ENCODE measurements around the gene PRAMEF20.
A peak's percentile ranks its signal among the peaks of the same experiment; 100 is the strongest.
"Not testable (repeated sequence)": the region's sequence is repeated elsewhere in the genome, so short reads cannot be mapped to it uniquely, and the experiment has no call there.

Gene PRAMEF20

GRCh38 chr1:13410150-13410549, at the start of gene PRAMEF20:
Gene PRAMEF20 (plus strand): TSS chr1:13410450. CDS start chr1:13416355, 5,905 bp downstream.
- not testable (repeated sequence) for DNase-seq (ENCODE audit: low spot score)

GRCh38 chr1:13362364-13362763, 47.9 kb upstream of the PRAMEF20 start:
- DNase-seq (ENCODE audit: low spot score): not testable (repeated sequence)

- not testable (repeated sequence) for DNase-seq (ENCODE audit: low spot score)
These were observed 45.3 kb upstream of the PRAMEF20 start for GRCh38 chr1:13364928-13365327.

GRCh38 chr1:13366536-13366935, 43.7 kb upstream of the PRAMEF20 start:
- not testable (repeated sequence) for DNase-seq (ENCODE audit: low spot score)

GRCh38 chr1:13368544-13368943, 41.7 kb upstream of the PRAMEF20 start:
- peak; percentile 6 for DNase-seq (ENCODE audit: low spot score)

- DNase-seq (ENCODE audit: low spot score): not testable (repeated sequence)
These were observed 31.3 kb upstream of the PRAMEF20 start for GRCh38 chr1:13378983-13379382.

- DNase-seq (ENCODE audit: low spot score): not testable (repeated sequence)
These were observed 29.9 kb upstream of the PRAMEF20 start for GRCh38 chr1:13380380-13380779.

- not testable (repeated sequence) for DNase-seq (ENCODE audit: low spot score)
These were observed 20.9 kb upstream of the PRAMEF20 start, which contains the start of gene PRAMEF17 for GRCh38 chr1:13389332-13389731. Gene PRAMEF17 (plus strand): TSS chr1:13389632. CDS start chr1:13389658, 26 bp downstream.

GRCh38 chr1:13393004-13393403, 17.2 kb upstream of the PRAMEF20 start:
- DNase-seq (ENCODE audit: low spot score): not testable (repeated sequence)

- not testable (repeated sequence) for DNase-seq (ENCODE audit: low spot score)
These were observed 15.5 kb upstream of the PRAMEF20 start for GRCh38 chr1:13394761-13395160.

- DNase-seq (ENCODE audit: low spot score): not testable (repeated sequence)
These were observed 14.9 kb upstream of the PRAMEF20 start for GRCh38 chr1:13395311-13395710.

GRCh38 chr1:13407811-13408210, 2.4 kb upstream of the PRAMEF20 start:
- no peak for DNase-seq (ENCODE audit: low spot score)

GRCh38 chr1:13430495-13430894, 20.2 kb downstream of the PRAMEF20 start:
- DNase-seq (ENCODE audit: low spot score): no peak

GRCh38 chr1:13432251-13432650, 22.0 kb downstream of the PRAMEF20 start:
- DNase-seq (ENCODE audit: low spot score): no peak

GRCh38 chr1:13433694-13434358, 23.6 kb downstream of the PRAMEF20 start:
- not testable (repeated sequence) for DNase-seq (ENCODE audit: low spot score)

- DNase-seq (ENCODE audit: low spot score): no peak
These were observed 25.2 kb downstream of the PRAMEF20 start for GRCh38 chr1:13435458-13435857.

- DNase-seq (ENCODE audit: low spot score): not testable (repeated sequence)
These were observed 29.0 kb downstream of the PRAMEF20 start for GRCh38 chr1:13439104-13439783.

- DNase-seq (ENCODE audit: low spot score): no peak
These were observed 33.2 kb downstream of the PRAMEF20 start for GRCh38 chr1:13443335-13443979.

GRCh38 chr1:13450204-13450603, 40.0 kb downstream of the PRAMEF20 start:
- no peak for DNase-seq (ENCODE audit: low spot score)

- DNase-seq (ENCODE audit: low spot score): no peak
These were observed 41.2 kb downstream of the PRAMEF20 start for GRCh38 chr1:13451399-13451965.

GRCh38 chr1:13456904-13457532, 46.8 kb downstream of the PRAMEF20 start:
- no peak for DNase-seq (ENCODE audit: low spot score)

GRCh38 chr1:13461977-13462376, 51.7 kb downstream of the PRAMEF20 start:
- no peak for DNase-seq (ENCODE audit: low spot score)

Measured in pons (tissue), 1 donor.